Stimulated activated CD4-positive, alpha-beta T cell treated with anti-CD3 and anti-CD28 coated beads, Interleukin-15, amount 100 ng/mL, for 48 hours (primary cell): ENCODE data around the gene MT1M.

Experiments used
- DNase-seq, 2 donors: peaks; one replicate each; pipeline ENCODE4 v3.0.0-alpha.2; 2020; ENCODE audit warnings: low read depth in 2 of 2

Gene MT1M

GRCh38 chr16:56628486-56629350 is 3.7 kb upstream of the MT1M start:
- no peak for DNase-seq

- DNase-seq: no peak
These were observed 2.9 kb upstream of the MT1M start for GRCh38 chr16:56629531-56629930.

GRCh38 chr16:56630134-56630533 is 2.3 kb upstream of the MT1M start:
- no peak for DNase-seq

GRCh38 chr16:56631197-56631596 is 1.3 kb upstream of the MT1M start:
- DNase-seq: no peak

- no peak for DNase-seq
These were observed 665 bp upstream of the MT1M start for GRCh38 chr16:56631832-56632155.

- no peak for DNase-seq
These were observed 448 bp downstream of the MT1M start for GRCh38 chr16:56632848-56633365.

GRCh38 chr16:56633535-56633934 is 1.1 kb downstream of the MT1M start:
- DNase-seq: no peak

GRCh38 chr16:56634715-56635440 is 2.4 kb downstream of the MT1M start:
- DNase-seq: no peak

GRCh38 chr16:56635441-56635967 is 3.0 kb downstream of the MT1M start:
- DNase-seq: no peak

- no peak for DNase-seq
These were observed 4.4 kb downstream of the MT1M start for GRCh38 chr16:56636616-56637413.

GRCh38 chr16:56637814-56638750 is 5.6 kb downstream of the MT1M start, which contains the start of gene MT1A:
MT1A (plus strand) TSS chr16:56638666; CDS start chr16:56638739, 73 bp downstream.
- DNase-seq: no peak

- no peak for DNase-seq
These were observed 6.6 kb downstream of the MT1M start for GRCh38 chr16:56639045-56639444.

- no peak for DNase-seq
These were observed 7.6 kb downstream of the MT1M start for GRCh38 chr16:56640076-56640475.

- DNase-seq: no peak
These were observed 8.7 kb downstream of the MT1M start for GRCh38 chr16:56641166-56641565.

- DNase-seq: peak; percentile 59 to 72
These were observed 10.8 kb downstream of the MT1M start for GRCh38 chr16:56643080-56643778.

GRCh38 chr16:56643833-56644232 is 11.4 kb downstream of the MT1M start:
- DNase-seq: no peak

GRCh38 chr16:56645311-56645710 is 12.9 kb downstream of the MT1M start:
- no peak for DNase-seq

- DNase-seq: no peak
These were observed 13.4 kb downstream of the MT1M start for GRCh38 chr16:56645838-56646237.

- no peak for DNase-seq
These were observed 15.4 kb downstream of the MT1M start for GRCh38 chr16:56647641-56648431.
